Suprapubic skin (tissue), 3 donors: ENCODE measurements around the gene PDE6D.

Source experiments
- CTCF ChIP-seq, 2 donors: fragments of 200-600 bp in 1 of 2; fragments of 450-650 bp in 1 of 2; sonication (generic) in 1 of 2; IDR thresholded peaks; one replicate each; pipeline ENCODE4 v1.5.1; 2016 to 2019; ENCODE audit warnings: antibody characterized with exemption in 2 of 2, mild to moderate bottlenecking in 1 of 2, moderate library complexity in 1 of 2
- POLR2AphosphoS5 ChIP-seq, 3 donors: sonication (generic); formaldehyde crosslinking; IDR thresholded peaks; one replicate each; pipeline ENCODE4 v1.6.1; 2017; ENCODE audit warnings: antibody characterized with exemption in 3 of 3

- no peak for TF ChIP-seq CTCF (IDR thresholded peaks at IDR 0.05)
- TF ChIP-seq POLR2AphosphoS5 (IDR thresholded peaks at IDR 0.05), result no peak
Observed at GRCh38 chr2:231781798-231782726, 980 bp upstream of the PDE6D start.
